GM12891 (cell line): ENCODE results near the gene ZNF410.

Source experiments
- POLR2A ChIP-seq: IDR thresholded peaks from 2 replicates; pipeline ENCODE4 v1.6.1; 2011; ENCODE audit warnings: low read depth, low read length, control low read depth
- POLR2AphosphoS5 ChIP-seq: IDR thresholded peaks from 2 replicates; pipeline ENCODE4 v1.6.1; 2011; ENCODE audit warnings: low read depth, low read length, control low read depth

DNA sequence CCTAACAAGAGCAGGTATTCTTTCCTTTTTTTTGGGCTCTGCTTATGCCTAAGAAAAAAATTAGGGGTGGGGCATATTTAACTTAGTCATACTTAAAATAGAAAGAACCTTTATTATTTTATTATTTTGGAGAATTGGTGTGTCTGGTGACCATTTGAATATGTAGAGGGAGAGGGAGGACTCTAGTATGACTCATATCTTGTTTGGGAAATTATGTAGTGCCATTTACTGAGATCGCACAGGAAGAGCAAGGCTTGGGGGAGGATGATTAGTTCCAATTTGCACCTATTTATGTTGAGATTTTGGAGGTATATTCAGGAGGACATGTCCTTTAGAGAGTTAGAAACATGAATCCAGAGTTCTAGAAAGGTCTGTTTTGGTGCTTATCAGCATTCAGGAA is 9.9 kb downstream of the ZNF410 start:
- TF ChIP-seq POLR2A: no peak
- no peak for TF ChIP-seq POLR2AphosphoS5
